Fibroblast of mammary gland (primary cell): ENCODE data around the gene ZNF653.

ENCODE experiments used
- DNase-seq: peaks from one replicate; pipeline ENCODE4 v3.0.0-alpha.2; 2010; ENCODE audit warnings: low read depth
- H3K4me3 ChIP-seq: 2 replicates; pipeline ENCODE4 v1.5.1; 2011; ENCODE audit warnings: low read depth, mild to moderate bottlenecking, low read length, moderate library complexity; ENCODE audit not compliant: control insufficient read depth
- CTCF ChIP-seq: conservative IDR thresholded peaks from 2 replicates; pipeline ENCODE4 v1.5.1; 2011; ENCODE audit warnings: low read depth, low read length, inconsistent platforms; ENCODE audit not compliant: control insufficient read depth, insufficient read depth

ZNF653 gene

GRCh38 chr19:11499890-11500420, 5.7 kb downstream of the ZNF653 start:
- no peak for DNase-seq
- no peak for TF ChIP-seq CTCF
- H3K4me3 ChIP-seq: no peak overlapping the region

- DNase-seq: no peak
- no peak overlapping the region for H3K4me3 ChIP-seq
- no peak for TF ChIP-seq CTCF
Observed at GRCh38 chr19:11499220-11499726, 6.4 kb downstream of the ZNF653 start.

GRCh38 chr19:11496391-11497163, 9.1 kb downstream of the ZNF653 start:
- DNase-seq: peak; percentile 89
- TF ChIP-seq CTCF: peak; percentile 77
- H3K4me3 ChIP-seq: no peak overlapping the region

GRCh38 chr19:11495885-11496284, 9.8 kb downstream of the ZNF653 start:
- TF ChIP-seq CTCF: no peak
- no peak overlapping the region for H3K4me3 ChIP-seq
- DNase-seq: no peak

- no peak for DNase-seq
Observed at GRCh38 chr19:11495481-11495880, 10.2 kb downstream of the ZNF653 start.

GRCh38 chr19:11494634-11495285, 10.9 kb downstream of the ZNF653 start:
- H3K4me3 ChIP-seq: no peak overlapping the region
- DNase-seq: no peak
- no peak for TF ChIP-seq CTCF

More at GRCh38 chr19:11495481-11495880, 10.2 kb downstream of the ZNF653 start:
- no peak overlapping the region for H3K4me3 ChIP-seq
- no peak for TF ChIP-seq CTCF
